DMS79 treated with DMSO at 0.1 percent for 48 hours (cell line): ENCODE data around the gene DNAH3.
"Not testable (repeated sequence)": the region's sequence is repeated elsewhere in the genome, so short reads cannot be mapped to it uniquely, and the experiment has no call there.

Experiments used
- DNase-seq: peaks from one replicate; lab custom pipeline; 2025; lab: John Stamatoyannopoulos, UW

DNAH3 gene

DNA sequence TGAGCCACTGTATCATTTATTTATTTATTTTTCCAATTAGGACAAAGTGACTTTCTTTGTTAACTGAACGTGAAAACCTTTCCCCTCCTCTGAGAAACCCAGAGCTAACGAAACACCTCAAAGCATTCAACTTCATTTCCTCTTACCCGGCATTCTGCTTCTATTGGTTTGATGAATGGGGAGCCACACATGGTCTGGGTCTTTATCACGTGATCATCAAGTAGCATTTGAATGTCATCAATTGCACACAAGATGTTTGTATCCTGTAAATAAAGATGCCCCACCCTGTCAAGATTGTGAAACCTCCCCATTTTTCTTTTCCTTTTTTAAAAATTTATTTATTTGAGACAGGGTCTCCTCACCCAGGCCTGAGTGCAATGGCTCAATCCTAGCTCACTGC, 80.1 kb downstream of the DNAH3 start:
- no peak for DNase-seq

DNA sequence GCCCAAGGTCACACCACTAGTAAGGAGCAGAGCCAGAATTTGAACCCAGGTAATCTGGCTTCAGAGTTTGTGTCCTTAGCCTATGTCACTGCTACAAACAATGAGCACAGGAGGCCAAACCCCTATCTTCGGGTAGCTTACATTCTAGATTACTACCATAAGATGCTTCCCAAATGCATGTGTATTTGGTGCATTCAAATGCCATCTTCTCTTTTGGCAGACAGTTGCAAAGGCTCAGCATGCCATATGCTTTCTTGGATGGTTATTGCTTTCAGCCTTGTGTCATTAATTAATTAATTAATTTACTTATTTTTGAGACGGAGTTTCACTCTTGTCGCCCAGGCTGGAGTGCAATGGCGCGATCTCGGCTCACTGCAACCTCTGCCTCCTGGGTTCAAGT, 80.7 kb downstream of the DNAH3 start:
- DNase-seq: no peak

DNA sequence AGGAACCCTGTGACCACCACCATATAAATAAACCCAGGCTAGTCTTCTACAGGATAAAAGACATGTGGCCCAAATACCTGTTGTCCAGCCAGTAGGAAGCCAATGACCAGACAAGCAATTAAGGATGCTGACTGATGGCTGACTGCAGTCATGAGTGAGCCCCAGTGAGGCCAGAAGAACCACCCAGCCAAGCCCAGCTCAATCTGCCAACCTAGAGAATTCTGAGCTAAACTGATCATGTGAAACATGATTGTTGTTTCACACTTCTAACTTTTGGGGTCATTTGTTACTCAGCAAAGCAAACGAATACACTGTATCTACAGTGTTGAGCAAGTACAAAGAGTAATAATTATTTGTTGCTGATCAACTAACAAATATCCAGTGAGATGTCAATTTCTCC, 86.4 kb downstream of the DNAH3 start:
- DNase-seq: no peak

DNA sequence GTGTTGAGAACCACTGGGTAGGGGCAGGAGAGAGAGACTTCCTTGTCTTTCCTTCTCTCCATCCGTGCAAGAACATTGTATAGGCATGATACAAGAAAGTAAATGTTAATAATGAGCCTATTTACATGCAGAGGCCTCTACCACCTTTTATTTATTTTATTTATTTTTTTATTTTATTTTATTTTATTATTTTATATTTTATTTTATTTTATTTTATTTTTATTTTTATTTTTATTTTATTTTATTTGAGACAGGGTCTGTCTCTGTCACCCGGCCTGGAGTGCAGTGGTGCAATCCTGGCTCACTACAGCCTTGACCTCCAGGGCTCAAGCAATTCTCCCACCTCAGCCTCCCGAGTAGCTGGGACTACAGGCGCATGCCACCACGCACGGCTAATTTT, 87.3 kb downstream of the DNAH3 start:
- DNase-seq: not testable (repeated sequence)

DNA sequence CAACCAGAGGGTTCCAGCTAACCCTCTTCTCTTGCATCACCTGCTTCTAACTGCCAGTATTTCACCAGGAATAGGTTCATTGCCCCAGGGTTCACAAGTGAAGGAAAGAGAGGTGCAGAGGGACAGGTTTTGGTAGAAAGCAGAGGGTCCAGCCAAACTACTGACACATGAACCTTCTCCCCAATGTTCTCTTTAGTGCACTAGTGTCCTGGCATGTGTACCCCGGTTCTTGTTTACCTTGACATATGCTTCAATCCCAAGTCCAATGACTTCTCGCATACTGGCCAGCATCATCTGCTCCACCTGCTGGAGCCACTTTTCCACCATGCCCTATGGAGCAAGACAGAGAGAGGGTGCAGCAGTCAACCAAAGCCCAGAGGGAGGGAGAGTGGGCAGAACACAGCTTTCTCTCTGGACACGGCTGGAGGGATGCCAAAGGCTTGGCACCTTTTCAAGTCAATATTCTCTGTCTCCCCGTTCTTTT, 90.6 kb downstream of the DNAH3 start:
- DNase-seq: peak; percentile 37

GRCh38 chr16:21057875-21058274, 92.8 kb downstream of the DNAH3 start:
- no peak for DNase-seq

GRCh38 chr16:21056396-21056795, 94.2 kb downstream of the DNAH3 start:
- no peak for DNase-seq

DNA sequence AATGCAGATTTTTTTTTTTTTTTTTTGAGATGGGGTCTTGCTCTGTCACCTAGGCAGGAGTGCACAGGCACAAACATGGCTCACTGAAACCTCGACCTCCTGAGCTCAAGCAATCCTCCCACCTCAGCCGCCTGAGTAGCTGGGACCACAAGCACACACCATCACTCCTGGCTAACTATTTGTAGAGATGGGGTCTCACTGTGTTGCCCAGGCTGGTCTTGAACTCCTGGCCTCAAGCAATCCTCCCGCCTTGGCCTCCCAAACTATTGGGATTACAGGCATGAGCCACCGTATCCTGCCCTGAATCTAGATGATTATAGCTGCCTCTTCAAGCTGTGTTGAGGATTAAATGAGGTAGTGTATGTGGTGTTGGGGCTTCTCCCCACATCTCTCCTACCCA, 94.9 kb downstream of the DNAH3 start:
- DNase-seq: not testable (repeated sequence)

DNA sequence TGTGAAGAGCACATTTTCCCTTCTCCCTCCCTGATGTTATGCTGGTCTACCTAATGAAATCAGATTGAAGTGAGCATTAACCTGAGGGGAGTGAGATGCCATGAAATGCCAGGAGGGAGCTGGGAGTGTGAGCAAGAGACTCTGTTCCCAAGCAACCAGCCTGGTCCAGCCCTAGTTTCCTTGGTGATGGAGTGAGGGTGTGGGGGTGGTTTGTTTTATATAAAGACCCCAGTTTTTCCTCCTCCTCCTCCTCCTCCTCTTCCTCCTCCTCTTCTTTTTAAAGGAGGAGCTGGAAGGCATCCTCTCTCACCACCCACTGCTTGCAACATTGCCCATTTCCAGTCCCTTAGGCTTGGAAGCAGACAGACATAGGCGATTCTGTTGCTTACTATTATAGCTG, 97.1 kb downstream of the DNAH3 start:
- no peak for DNase-seq

- DNase-seq: not testable (repeated sequence)
Measured at GRCh38 chr16:21048091-21048912, 102.3 kb downstream of the DNAH3 start.

DNA sequence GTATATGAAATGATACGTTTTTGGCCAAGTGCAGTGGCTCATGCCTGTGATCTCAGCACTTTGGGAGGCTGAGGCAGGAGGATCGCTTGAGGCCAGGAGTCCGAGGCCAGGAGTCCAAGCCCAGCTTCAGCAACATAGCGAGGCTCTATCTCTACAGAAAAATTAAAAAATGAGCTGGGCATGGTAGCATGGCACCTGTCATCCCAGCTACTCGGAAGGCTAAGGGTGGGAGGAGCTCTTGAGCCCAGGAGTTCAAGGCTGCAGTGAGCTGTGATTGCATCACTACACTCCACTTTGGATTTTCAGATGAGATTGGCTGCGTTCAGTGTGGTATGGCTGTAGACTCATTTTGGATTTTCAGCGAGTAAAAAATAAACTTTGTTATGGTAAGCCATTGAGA, 112.4 kb downstream of the DNAH3 start:
- no peak for DNase-seq

GRCh38 chr16:21037736-21038135, 112.9 kb downstream of the DNAH3 start:
- DNase-seq: peak; percentile 10

GRCh38 chr16:21037168-21037567, 113.5 kb downstream of the DNAH3 start:
- no peak for DNase-seq

DNA sequence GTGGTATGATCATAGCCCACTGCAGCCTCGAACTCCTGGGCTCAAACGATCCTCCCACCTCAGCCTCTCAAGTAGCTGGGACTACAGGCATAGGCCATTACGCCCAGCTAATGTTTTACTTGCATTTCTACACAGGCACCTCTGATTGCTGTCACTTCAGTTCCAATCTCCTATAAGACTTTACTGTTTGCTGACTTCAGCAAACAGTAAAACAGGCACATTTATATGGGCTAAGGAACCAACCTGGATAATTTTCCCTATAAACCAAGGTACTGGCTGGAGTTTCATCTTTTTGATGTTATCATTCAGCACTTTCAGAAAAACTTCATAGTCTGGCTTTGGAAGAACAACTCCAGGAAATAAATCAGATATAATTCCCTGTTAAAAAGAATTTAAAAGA, 114.2 kb downstream of the DNAH3 start:
- DNase-seq: no peak

GRCh38 chr16:21033704-21034103, 116.9 kb downstream of the DNAH3 start:
- DNase-seq: no peak

- no peak for DNase-seq
Measured at GRCh38 chr16:21033264-21033663, 117.4 kb downstream of the DNAH3 start.

DNA sequence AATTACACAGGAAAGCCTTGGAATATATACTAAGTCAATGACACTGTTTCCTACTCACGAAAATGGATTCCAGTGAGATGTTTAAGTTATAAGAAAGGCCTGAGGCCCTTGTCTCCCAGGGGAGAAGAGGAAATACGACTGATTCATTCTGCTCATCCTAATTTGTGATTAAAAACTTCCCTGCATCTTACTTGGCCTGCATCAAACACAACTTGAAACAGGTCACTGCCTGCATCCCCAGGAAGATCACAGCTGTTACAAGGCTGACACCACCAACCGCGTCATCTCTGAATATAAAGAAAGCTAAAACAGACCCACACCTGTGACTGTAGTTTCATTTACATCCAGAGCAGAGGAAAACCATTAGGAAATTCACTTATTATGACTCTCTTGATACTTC, 121.9 kb downstream of the DNAH3 start:
- DNase-seq: no peak

DNA sequence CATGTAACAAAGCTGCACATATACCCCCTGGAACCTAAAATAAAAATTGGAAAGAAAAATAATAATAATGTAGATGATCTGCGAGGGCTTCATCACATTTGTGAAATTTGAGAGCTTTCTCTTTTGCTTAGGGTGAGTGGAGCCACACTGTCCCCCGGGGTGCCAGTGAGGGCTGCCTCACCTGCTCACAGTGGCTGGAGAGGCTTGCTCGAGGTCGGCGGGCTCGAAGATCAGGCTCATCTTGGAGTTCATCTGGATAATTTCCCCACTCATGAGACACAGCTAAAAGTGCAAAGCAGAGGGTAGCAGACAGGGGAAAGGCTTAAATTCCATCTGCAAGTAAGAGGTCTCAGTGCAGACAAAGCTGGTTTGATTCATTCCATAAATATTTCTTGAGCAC, 123.8 kb downstream of the DNAH3 start:
- no peak for DNase-seq

- no peak for DNase-seq
Measured at GRCh38 chr16:21023509-21024202, 127.0 kb downstream of the DNAH3 start.

DNA sequence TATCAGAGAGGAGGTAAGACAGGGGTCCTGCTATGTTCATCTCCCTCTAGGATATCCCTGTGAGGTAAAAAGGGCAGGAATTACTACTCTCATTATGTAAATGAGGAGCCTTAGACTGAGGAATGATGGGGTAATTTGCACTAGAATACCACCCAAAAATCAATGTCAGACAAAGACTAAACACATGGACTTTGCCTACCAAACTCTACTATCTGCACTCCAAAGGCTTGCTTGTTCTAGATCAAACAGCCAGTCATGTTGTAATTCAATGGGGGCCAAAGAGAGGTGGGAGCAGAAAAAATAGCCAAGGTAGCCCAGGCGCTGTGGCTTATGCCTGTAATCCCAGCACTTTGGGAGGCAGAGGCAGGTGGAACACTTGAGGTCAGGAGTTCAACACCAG, 129.3 kb downstream of the DNAH3 start:
- DNase-seq: no peak

GRCh38 chr16:21009815-21010214, 140.8 kb downstream of the DNAH3 start:
- no peak for DNase-seq

DNA sequence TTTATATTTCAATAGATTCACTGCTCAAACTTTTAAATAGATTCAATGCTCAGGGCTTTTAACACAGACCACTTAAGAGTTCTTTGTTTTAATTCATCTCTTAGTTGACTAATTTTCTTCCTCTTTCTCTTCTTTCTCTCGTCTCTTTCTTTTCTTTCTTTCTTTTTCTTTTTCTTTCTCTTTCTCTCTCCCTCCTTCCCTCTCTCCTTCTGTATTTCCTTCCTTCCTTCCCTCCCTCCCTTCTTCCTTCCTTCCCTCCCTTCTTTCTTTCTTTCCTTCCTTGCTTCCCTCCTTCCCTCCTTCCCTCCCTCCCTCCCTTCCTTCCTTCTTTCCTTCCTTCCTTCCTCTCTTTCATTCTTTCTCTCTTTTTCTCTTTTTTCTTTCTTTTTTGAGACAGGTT, 145.6 kb downstream of the DNAH3 start:
- DNase-seq: no peak

DNA sequence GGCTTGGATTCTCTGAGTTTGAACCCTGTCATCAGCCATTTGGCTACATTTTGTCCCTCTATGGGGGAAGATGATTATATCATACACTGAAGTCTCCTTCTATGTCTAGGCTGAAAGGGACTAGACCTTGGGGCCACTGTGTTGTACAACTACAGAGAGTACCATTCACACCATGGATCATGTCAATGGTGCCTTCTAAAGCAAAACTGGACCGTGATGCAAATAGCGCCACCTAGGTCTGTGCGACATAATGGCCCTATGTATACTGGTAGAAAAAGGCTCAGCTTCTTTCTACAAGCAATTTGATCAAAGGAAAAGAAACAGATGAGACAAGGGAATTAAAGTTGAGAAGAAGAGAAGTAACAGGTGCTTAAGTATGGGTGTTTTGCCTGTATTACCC, 149.4 kb downstream of the DNAH3 start:
- no peak for DNase-seq
